Bronchial epithelial cell (primary cell): ENCODE measurements around the gene KIF21B. TPM values are rescaled to one million over a fixed set of nuclear protein-coding genes. Genes with fewer than 3 reads are reported as not detected.

Source experiments
- DNase-seq: peaks from one replicate; pipeline ENCODE4 v3.0.0-alpha.2; 2010; ENCODE audit warnings: low read depth
- FAIRE-seq: peaks from 2 replicates; lab custom pipeline; 2011; peaks lifted over from hg19 to GRCh38; lab: Jason Lieb, UNC
- H3K27me3 ChIP-seq: 2 replicates; pipeline ENCODE4 v1.5.1; 2011; ENCODE audit warnings: low read length; ENCODE audit not compliant: control insufficient read depth, insufficient read depth
- H3K36me3 ChIP-seq: 2 replicates; pipeline ENCODE4 v1.5.1; 2011; ENCODE audit warnings: low read length; ENCODE audit not compliant: control insufficient read depth, insufficient read depth
- H3K4me3 ChIP-seq: 2 replicates; pipeline ENCODE4 v1.5.1; 2011; ENCODE audit warnings: mild to moderate bottlenecking, low read depth, low read length, control low read depth
- total RNA-seq: library from RNA; depleted of rRNA; stranded (reverse); fragments of >200 nt; gene quantifications from 2 replicates; pipeline ENCODE4 v1.2.1, GENCODE V29; 2014
- TF ChIP-seq, protein P1 (sequence below): IDR thresholded peaks from 2 replicates; pipeline ENCODE4 v1.5.1; 2011; ENCODE audit warnings: mild to moderate bottlenecking, moderate library complexity, low read length, control low read depth, inconsistent platforms; ENCODE audit not compliant: insufficient read depth, severe bottlenecking

Gene KIF21B
- total RNA-seq, 1 donor from 2014 or later: 4.2 TPM

- TF ChIP-seq, protein P1, sequence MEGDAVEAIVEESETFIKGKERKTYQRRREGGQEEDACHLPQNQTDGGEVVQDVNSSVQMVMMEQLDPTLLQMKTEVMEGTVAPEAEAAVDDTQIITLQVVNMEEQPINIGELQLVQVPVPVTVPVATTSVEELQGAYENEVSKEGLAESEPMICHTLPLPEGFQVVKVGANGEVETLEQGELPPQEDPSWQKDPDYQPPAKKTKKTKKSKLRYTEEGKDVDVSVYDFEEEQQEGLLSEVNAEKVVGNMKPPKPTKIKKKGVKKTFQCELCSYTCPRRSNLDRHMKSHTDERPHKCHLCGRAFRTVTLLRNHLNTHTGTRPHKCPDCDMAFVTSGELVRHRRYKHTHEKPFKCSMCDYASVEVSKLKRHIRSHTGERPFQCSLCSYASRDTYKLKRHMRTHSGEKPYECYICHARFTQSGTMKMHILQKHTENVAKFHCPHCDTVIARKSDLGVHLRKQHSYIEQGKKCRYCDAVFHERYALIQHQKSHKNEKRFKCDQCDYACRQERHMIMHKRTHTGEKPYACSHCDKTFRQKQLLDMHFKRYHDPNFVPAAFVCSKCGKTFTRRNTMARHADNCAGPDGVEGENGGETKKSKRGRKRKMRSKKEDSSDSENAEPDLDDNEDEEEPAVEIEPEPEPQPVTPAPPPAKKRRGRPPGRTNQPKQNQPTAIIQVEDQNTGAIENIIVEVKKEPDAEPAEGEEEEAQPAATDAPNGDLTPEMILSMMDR: no peak
- DNase-seq: peak; percentile 33
- no peaks in the 10 kb centered on the region for H3K27me3 ChIP-seq
- H3K36me3 ChIP-seq: peaks cover 2% of the 10 kb centered on the region
- FAIRE-seq: peak; percentile 40
- H3K4me3 ChIP-seq: no peak overlapping the region
Observed at GRCh38 chr1:200980452-200980772, 43.1 kb downstream of the KIF21B start.

DNA sequence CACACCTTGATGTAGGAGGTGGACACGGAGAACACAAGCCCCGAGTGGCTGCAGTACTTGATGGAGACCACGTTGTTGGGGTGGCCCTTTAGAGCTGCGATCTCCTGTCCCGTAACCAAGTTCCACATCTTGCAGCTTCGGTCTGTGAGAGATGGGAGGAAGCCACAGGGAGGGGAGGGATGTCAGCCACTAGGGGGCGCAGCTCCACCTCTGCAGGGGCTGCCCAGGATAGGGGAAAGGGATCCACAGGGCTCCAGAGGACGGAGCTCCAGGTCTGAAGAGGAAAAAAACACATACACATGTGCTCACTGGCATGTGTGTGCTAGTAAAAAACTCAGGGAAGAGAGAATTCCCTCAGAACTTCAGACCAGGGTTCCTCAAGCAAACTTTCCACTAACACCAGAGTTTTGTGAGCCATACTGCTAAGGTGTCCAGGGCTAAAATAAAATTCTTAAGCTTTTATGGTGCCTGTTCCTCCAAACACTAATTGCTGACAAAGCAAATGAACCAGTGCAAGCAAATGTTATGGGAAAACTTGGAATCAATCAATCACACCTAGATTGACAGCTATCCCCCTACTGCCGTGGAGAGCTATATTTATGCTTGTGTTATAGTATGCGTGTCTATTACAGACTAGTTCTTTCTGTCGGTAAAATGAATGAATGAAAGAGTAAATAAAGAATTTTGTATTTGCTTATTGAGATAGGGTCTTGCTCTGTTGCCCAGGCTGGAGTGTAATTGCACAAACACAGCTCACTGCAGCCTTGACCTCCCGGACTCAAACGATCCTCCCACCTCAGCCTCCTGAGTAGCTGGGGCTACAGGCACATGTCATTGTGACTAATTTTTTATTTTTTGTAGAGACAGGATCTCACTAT, 43.7 kb downstream of the KIF21B start:
- FAIRE-seq (no peak), DNase-seq (peak; percentile 1)
- H3K4me3 ChIP-seq: no peak overlapping the region
- TF ChIP-seq, protein P1: peak; percentile 60
- no peaks in the 10 kb centered on the region for H3K27me3 ChIP-seq
- H3K36me3 ChIP-seq: peaks cover 2% of the 10 kb centered on the region

DNA sequence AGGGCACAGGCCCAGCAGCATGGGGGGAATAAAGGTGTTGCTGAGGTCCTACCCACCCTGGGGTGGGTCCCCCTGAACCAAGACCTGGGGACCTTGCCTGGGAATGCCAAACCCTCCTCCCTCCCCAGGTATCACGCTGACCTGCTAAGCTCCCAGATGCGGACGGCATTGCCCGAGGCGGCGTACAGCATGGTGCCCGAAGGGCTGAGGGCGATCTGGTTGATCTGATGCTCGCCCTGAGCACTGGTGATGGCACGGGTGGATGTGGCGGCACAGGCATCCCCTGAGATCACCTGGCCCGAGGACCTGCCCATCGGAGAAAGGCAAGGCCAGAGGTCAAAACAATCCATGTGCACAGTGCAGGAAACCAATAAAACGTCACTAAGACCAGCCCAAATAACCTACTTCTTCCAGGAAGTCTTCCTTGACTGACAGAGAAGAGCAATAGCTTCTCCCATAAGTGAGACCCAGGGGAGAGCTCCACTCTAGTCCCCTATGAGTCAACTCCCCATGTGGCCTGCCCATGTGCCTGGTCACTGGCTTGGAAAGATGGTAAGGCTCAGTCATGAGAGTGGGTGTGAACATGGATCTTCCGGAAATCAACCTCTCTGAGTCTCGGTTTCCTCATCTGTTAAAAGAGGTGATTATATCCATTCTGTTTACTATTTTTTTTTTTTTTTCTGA, 46.3 kb downstream of the KIF21B start:
- FAIRE-seq (no peak), DNase-seq (no peak)
- Histone ChIP-seq H3K27me3 (no peaks in the 10 kb centered on the region), H3K4me3 (no peak overlapping the region), H3K36me3 (peaks cover 2% of the 10 kb centered on the region)
- TF ChIP-seq, protein P1: no peak

GRCh38 chr1:200976634-200977033, 46.9 kb downstream of the KIF21B start:
- no peak for FAIRE-seq
- Histone ChIP-seq H3K36me3 (peaks cover 2% of the 10 kb centered on the region), H3K27me3 (no peaks in the 10 kb centered on the region), H3K4me3 (no peak overlapping the region)
- DNase-seq: no peak
- TF ChIP-seq, protein P1: no peak

DNA sequence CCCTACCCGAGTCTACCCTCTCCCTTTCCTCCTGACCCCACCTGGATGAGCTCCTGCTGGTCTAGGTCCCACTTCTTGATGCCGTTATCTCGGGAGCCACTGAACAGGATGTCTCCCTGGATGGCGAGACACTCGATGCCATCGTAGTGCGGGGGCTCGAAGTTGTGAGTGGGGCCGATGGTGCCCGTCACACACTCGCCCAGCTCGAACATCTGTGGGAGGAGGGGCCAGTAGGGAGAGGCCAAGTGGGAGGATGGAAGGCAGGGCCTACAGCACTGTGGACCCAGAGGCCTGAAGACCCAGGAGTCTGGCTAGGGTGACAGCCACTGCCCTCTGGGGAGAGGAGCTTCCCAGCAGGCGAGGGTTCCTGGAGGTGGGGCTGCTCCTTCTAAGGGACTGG, 48.1 kb downstream of the KIF21B start:
- TF ChIP-seq, protein P1: no peak
- FAIRE-seq: no peak
- no peak overlapping the region for H3K4me3 ChIP-seq
- H3K36me3 ChIP-seq: peaks cover 2% of the 10 kb centered on the region
- H3K27me3 ChIP-seq: no peaks in the 10 kb centered on the region
- no peak for DNase-seq
